Kidney tubule cell (primary cell): ENCODE results near the gene CRYBG3.

Source experiments
- DNase-seq: peaks from one replicate; pipeline ENCODE4 v3.0.0-alpha.2; 2018; ENCODE audit warnings: low spot score

The CRYBG3 gene

GRCh38 chr3:97974996-97975395 lies 153.2 kb downstream of the CRYBG3 start:
- no peak for DNase-seq

GRCh38 chr3:97975466-97975865 lies 153.7 kb downstream of the CRYBG3 start:
- DNase-seq: no peak

GRCh38 chr3:97979610-97980009 lies 157.8 kb downstream of the CRYBG3 start:
- no peak for DNase-seq

GRCh38 chr3:97981886-97982285 lies 160.1 kb downstream of the CRYBG3 start:
- DNase-seq: peak; percentile 73

- no peak for DNase-seq
Observed at GRCh38 chr3:97983933-97984491, 162.2 kb downstream of the CRYBG3 start.

- no peak for DNase-seq
Observed at GRCh38 chr3:97987306-97987705, 165.5 kb downstream of the CRYBG3 start.

GRCh38 chr3:97988784-97989568 lies 167.2 kb downstream of the CRYBG3 start:
- no peak for DNase-seq

- DNase-seq: no peak
Observed at GRCh38 chr3:97990624-97991292, 168.9 kb downstream of the CRYBG3 start.

GRCh38 chr3:97991293-97991682 lies 169.5 kb downstream of the CRYBG3 start:
- no peak for DNase-seq

- no peak for DNase-seq
Observed at GRCh38 chr3:97992547-97993173, 170.8 kb downstream of the CRYBG3 start.

GRCh38 chr3:97993526-97993925 lies 171.7 kb downstream of the CRYBG3 start:
- no peak for DNase-seq

GRCh38 chr3:97994328-97994945 lies 172.6 kb downstream of the CRYBG3 start:
- DNase-seq: no peak
